Measurements from ENCODE around the gene HBD. TPM values are rescaled to one million over a fixed set of nuclear protein-coding genes. Genes with fewer than 3 reads are reported as not detected.

The HBD gene
- total and polyA plus RNA-seq, 2 donors (not counting 3 experiments of a cell fraction or from before 2014, with no cell fraction given): not detected

GRCh38 chr11:5237420-5237819, 3.1 kb upstream of the HBD start:
- CTCF ChIA-PET: no interaction called here
- TF ChIP-seq MAX (IDR thresholded peaks at IDR 0.05; ENCODE audit: insufficient read depth, insufficient read length) (no peak), EZH2 (IDR thresholded peaks at IDR 0.05; ENCODE audit: borderline replicate concordance, low read depth, low read length, severe bottlenecking) (no peak), CTCF (IDR thresholded peaks at IDR 0.05; ENCODE audit: extremely low read depth in 1 of 2, insufficient read depth in 1 of 2, low read depth in 1 of 2, low read length in 2 of 2) (no peak), POLR2A (IDR thresholded peaks at IDR 0.05; ENCODE audit: low read depth, low read length) (no peak), GATA2 (IDR thresholded peaks at IDR 0.05; ENCODE audit: insufficient read depth, insufficient read length, low read depth, low read length) (no peak), FOS (IDR thresholded peaks at IDR 0.05; ENCODE audit: borderline replicate concordance, insufficient read depth, low read length) (no peak), MYC (IDR thresholded peaks at IDR 0.05; ENCODE audit: low read depth, low read length) (no peak), POLR2AphosphoS5 (IDR thresholded peaks at IDR 0.05; ENCODE audit: insufficient read depth, low read depth, low read length) (no peak), JUN (IDR thresholded peaks at IDR 0.05; ENCODE audit: borderline replicate concordance, insufficient read depth, insufficient read length, low read depth) (no peak)
- Histone ChIP-seq H3K79me2 (ENCODE audit: control insufficient read depth, insufficient read depth, low read length) (no peaks in the 10 kb centered on the region), H3K9ac (replicated peaks; ENCODE audit: extremely low read depth, insufficient read depth, low read length) (no peak overlapping the region), H4K20me1 (replicated peaks; ENCODE audit: control insufficient read depth, extremely low read depth, insufficient read depth, low read length) (no peaks in the 10 kb centered on the region), H3K36me3 (ENCODE audit: control insufficient read depth in 2 of 2, extremely low read depth in 1 of 2, insufficient read depth in 2 of 2, low read length in 2 of 2) (no peaks in the 10 kb centered on the region), H3K27ac (ENCODE audit: insufficient read depth, low read depth, low read length) (no peak overlapping the region), H3K9me3 (replicated peaks; ENCODE audit: control insufficient read depth, insufficient read depth, low read length) (no peaks in the 10 kb centered on the region), H3K4me1 (ENCODE audit: control insufficient read depth, extremely low read depth, insufficient read depth, low read length) (no peaks in the 10 kb centered on the region), H3K9me1 (replicated peaks; ENCODE audit: control insufficient read depth, extremely low read depth, insufficient read depth, low read length) (no peaks in the 10 kb centered on the region), H3K27me3 (ENCODE audit: control insufficient read depth in 2 of 2, insufficient read depth in 2 of 2, low read length in 2 of 2) (no peaks in the 10 kb centered on the region), H3K4me2 (ENCODE audit: insufficient read depth, low read length) (no peak overlapping the region), H2AFZ (ENCODE audit: low read depth, low read length) (no peak overlapping the region), H3K4me3 (replicated peaks in 1 of 3; ENCODE audit: insufficient read depth in 1 of 3, low read depth in 1 of 3, low read length in 3 of 3) (no peak overlapping the region)
- dilution Hi-C loops (cut with MboI; ENCODE audit: extremely low pct_ligation_motif_present, low sequenced_read_pairs): no loop called here
- POLR2A ChIA-PET: no interaction called here
- no peak for FAIRE-seq
- no TSS peak for BruUV-seq (replicated peaks)
- intact Hi-C loops (cut with micrococcal nuclease): no loop called here
- DNase-seq (ENCODE audit: low read depth, low spot score): no peak

All from endothelial cell of umbilical vein (primary cell).